Osteoblast (primary cell): Measurements from ENCODE around the gene C10orf71. TPM values are rescaled to one million over a fixed set of nuclear protein-coding genes. Genes with fewer than 3 reads are reported as not detected.

ENCODE experiments used
- DNase-seq: peaks from one replicate; pipeline ENCODE4 v3.0.0; 2011; ENCODE audit warnings: low spot score, mixed read lengths; ENCODE audit not compliant: insufficient read length; ENCODE audit errors: missing footprints
- H2AFZ ChIP-seq: 2 replicates; pipeline ENCODE4 v1.6.0; 2011; ENCODE audit warnings: mild to moderate bottlenecking, low read length
- H3K27ac ChIP-seq: 2 replicates; pipeline ENCODE4 v1.5.1; 2011; ENCODE audit warnings: mild to moderate bottlenecking, low read depth, low read length, moderate library complexity
- H3K27me3 ChIP-seq: 2 replicates; pipeline ENCODE4 v1.6.0; 2012; ENCODE audit warnings: mild to moderate bottlenecking, control low read depth, inconsistent platforms, low read length, moderate library complexity; ENCODE audit not compliant: insufficient read depth
- H3K36me3 ChIP-seq: 2 replicates; pipeline ENCODE4 v1.5.1; 2011; ENCODE audit warnings: mild to moderate bottlenecking, low read length, control low read depth, moderate library complexity; ENCODE audit not compliant: insufficient read depth
- H3K4me1 ChIP-seq: 2 replicates; pipeline ENCODE4 v1.5.1; 2011; ENCODE audit warnings: mild to moderate bottlenecking, low read length, control low read depth, moderate library complexity; ENCODE audit not compliant: insufficient read depth
- H3K4me2 ChIP-seq: 2 replicates; pipeline ENCODE4 v1.6.0; 2011; ENCODE audit warnings: mild to moderate bottlenecking, low read length; ENCODE audit not compliant: insufficient read depth
- H3K4me3 ChIP-seq: fragments of 200-600 bp; sonication (generic); 3 replicates; pipeline ENCODE4 v1.5.1; 2012; ENCODE audit warnings: mild to moderate bottlenecking, low read length, inconsistent platforms; ENCODE audit not compliant: insufficient read depth
- H3K79me2 ChIP-seq: 2 replicates; pipeline ENCODE4 v1.6.0; 2012; ENCODE audit warnings: mild to moderate bottlenecking, low read length, control low read depth, inconsistent platforms; ENCODE audit not compliant: insufficient read depth
- H3K9me3 ChIP-seq: 2 replicates; pipeline ENCODE4 v1.5.1; 2011; ENCODE audit warnings: low read depth, low read length, control low read depth
- H4K20me1 ChIP-seq: 2 replicates; pipeline ENCODE4 v1.6.0; 2012; ENCODE audit warnings: mild to moderate bottlenecking, low read length, control low read depth; ENCODE audit not compliant: insufficient read depth
- total RNA-seq: library from RNA; depleted of rRNA; stranded (reverse); fragments of >200 nt; gene quantifications from 2 replicates; pipeline ENCODE4 v1.2.3, GENCODE V29; 2012
- TF ChIP-seq, protein P1 (sequence below): IDR thresholded peaks from 2 replicates; pipeline ENCODE4 v1.5.1; 2011; ENCODE audit warnings: mild to moderate bottlenecking, low read depth, low read length, moderate library complexity; ENCODE audit errors: extremely low read depth

The C10orf71 gene
- total RNA-seq, 1 donor, result not detected

DNA sequence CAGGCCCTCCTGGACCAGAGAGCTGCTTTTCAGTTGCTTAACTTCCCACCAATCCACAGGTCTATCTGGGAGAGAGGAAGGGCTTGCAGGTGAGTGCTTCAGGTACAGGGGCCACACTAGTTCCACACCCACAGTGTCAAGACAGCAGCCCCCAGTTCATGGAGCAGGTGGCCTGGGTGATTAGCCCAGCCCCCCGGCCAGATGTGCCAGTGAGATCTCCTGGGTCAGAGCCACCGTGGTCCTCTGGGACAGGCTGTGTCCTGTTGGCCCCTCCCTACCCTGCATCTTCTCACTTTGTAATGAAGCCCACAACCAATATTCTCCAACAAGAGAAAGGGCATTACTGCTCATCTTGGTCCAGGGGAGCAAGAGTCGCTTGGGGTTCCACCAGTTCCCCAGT is 66.3 kb downstream of the C10orf71 start:
- H3K27ac ChIP-seq, result no peak overlapping the region
- TF ChIP-seq, protein P1, sequence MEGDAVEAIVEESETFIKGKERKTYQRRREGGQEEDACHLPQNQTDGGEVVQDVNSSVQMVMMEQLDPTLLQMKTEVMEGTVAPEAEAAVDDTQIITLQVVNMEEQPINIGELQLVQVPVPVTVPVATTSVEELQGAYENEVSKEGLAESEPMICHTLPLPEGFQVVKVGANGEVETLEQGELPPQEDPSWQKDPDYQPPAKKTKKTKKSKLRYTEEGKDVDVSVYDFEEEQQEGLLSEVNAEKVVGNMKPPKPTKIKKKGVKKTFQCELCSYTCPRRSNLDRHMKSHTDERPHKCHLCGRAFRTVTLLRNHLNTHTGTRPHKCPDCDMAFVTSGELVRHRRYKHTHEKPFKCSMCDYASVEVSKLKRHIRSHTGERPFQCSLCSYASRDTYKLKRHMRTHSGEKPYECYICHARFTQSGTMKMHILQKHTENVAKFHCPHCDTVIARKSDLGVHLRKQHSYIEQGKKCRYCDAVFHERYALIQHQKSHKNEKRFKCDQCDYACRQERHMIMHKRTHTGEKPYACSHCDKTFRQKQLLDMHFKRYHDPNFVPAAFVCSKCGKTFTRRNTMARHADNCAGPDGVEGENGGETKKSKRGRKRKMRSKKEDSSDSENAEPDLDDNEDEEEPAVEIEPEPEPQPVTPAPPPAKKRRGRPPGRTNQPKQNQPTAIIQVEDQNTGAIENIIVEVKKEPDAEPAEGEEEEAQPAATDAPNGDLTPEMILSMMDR, result no peak
- no peaks in the 10 kb centered on the region for H3K79me2 ChIP-seq
- H4K20me1 ChIP-seq, result no peaks in the 10 kb centered on the region
- H3K27me3 ChIP-seq, result peaks cover 15% of the 10 kb centered on the region
- no peaks in the 10 kb centered on the region for H3K4me1 ChIP-seq
- H3K4me2 ChIP-seq, result no peak overlapping the region
- no peak overlapping the region for H2AFZ ChIP-seq
- peak; percentile 29 for DNase-seq
- H3K36me3 ChIP-seq, result no peaks in the 10 kb centered on the region
- no peaks in the 10 kb centered on the region for H3K9me3 ChIP-seq
- no peak overlapping the region for H3K4me3 ChIP-seq

DNA sequence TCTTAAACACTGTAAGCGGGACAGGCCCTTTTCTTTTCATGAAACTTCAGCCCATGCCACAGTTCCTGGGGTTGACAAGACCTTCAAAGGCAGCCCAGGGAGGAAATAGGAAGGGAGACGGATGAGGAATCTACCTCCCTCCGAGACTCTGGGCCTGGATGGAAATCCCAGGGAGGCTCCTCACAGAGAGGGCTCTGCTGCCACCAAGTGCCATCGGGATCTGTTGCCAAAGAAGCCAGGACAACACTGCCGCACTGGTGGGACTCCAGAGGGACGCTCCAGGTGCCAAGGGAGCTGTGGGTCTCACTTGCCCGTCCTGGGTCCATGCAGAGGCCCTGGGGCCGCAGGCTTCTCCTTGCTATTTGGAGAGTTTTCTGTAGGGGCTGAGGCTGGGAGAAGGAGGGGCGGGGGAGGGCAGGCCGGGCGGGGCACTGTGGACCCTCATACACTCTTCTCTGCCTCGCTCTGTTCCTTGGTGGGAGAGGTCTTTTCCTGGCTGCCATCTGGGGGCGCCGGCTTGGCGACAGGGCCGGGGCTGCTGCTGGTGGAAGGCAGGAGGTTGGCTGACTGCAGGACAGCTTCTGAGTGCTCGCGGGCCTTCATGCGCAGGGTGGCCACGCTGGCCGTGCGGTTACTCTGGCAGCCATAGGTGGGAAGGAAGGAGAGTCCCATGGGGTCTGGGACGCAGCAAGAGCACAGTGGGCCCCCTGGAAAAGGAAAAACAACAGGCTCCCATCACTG is 66.9 kb downstream of the C10orf71 start:
- peak; percentile 72 for DNase-seq
- no peaks in the 10 kb centered on the region for H3K4me1 ChIP-seq
- no peaks in the 10 kb centered on the region for H3K79me2 ChIP-seq
- H4K20me1 ChIP-seq, result no peaks in the 10 kb centered on the region
- H3K27ac ChIP-seq, result no peak overlapping the region
- H3K9me3 ChIP-seq, result no peaks in the 10 kb centered on the region
- TF ChIP-seq, protein P1, result no peak
- H3K27me3 ChIP-seq, result peaks cover 15% of the 10 kb centered on the region
- no peak overlapping the region for H2AFZ ChIP-seq
- no peaks in the 10 kb centered on the region for H3K36me3 ChIP-seq
- no peak overlapping the region for H3K4me2 ChIP-seq
- no peak overlapping the region for H3K4me3 ChIP-seq

DNA sequence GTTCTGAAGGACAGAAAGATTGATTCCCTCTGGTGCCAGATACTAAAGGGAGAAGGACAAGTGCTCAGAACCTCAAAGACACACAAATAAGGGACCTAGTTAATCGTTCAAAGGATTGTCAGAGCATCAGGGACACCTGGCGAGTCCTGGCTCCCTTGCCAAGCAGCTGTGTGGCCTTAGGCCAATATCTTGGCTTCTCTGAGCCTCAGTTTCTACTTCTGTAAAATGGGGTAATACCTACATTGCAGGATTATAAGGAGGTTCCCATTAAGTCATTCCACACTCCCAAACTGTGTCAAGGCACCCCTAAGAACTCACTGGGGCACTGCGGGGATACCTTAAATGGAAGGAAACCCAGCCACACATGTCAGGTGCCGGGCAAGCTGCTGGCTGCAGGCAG is 67.5 kb downstream of the C10orf71 start:
- Histone ChIP-seq H3K4me1 (no peaks in the 10 kb centered on the region), H3K36me3 (no peaks in the 10 kb centered on the region), H4K20me1 (no peaks in the 10 kb centered on the region), H3K27ac (no peak overlapping the region), H2AFZ (no peak overlapping the region), H3K79me2 (no peaks in the 10 kb centered on the region), H3K27me3 (peaks cover 15% of the 10 kb centered on the region), H3K4me2 (no peak overlapping the region), H3K4me3 (no peak overlapping the region), H3K9me3 (no peaks in the 10 kb centered on the region)
- DNase-seq, result no peak
- TF ChIP-seq, protein P1, result no peak

DNA sequence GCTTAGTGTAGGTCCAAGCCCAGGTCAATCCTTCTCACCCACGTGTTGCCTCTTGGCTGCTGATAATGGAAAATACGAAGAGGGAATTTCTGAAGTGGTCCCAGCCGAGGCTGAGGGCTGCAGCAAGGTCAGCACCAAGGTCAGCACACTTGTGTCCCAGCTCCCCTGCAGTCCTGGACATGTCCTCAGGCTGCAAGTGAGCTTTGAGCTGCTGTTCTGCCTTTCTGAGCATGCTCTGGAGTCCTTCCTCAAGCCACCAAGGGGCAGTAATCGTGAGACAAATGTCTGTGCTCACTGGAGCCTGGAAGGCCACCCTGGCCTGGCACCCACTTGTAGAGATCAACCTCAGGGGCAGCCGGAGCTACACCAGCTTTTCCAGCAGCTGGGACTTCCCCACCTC is 68.6 kb downstream of the C10orf71 start:
- H3K4me3 ChIP-seq, result no peak overlapping the region
- H3K36me3 ChIP-seq, result no peaks in the 10 kb centered on the region
- peaks cover 15% of the 10 kb centered on the region for H3K27me3 ChIP-seq
- no peak overlapping the region for H3K27ac ChIP-seq
- no peak for DNase-seq
- H3K79me2 ChIP-seq, result no peaks in the 10 kb centered on the region
- no peak overlapping the region for H2AFZ ChIP-seq
- TF ChIP-seq, protein P1, result no peak
- H3K4me2 ChIP-seq, result no peak overlapping the region
- no peaks in the 10 kb centered on the region for H3K4me1 ChIP-seq
- no peaks in the 10 kb centered on the region for H3K9me3 ChIP-seq
- no peaks in the 10 kb centered on the region for H4K20me1 ChIP-seq
